Loucy (cell line): Measurements from ENCODE around the gene GPR32.

Experiments
- H2AFZ ChIP-seq: fragments of 200-600 bp; sonication (generic); 2 replicates; pipeline ENCODE4 v1.6.0; 2016; ENCODE audit warnings: antibody characterized with exemption, mild to moderate bottlenecking, low read length, moderate library complexity
- H3F3A ChIP-seq: fragments of 200-600 bp; 2 replicates; pipeline ENCODE4 v1.6.0; 2016; ENCODE audit warnings: antibody characterized with exemption, low read depth, mild to moderate bottlenecking
- H3K27me3 ChIP-seq: fragments of 200-600 bp; sonication (generic); 2 replicates; pipeline ENCODE4 v1.6.1; 2014; ENCODE audit warnings: low read length, mild to moderate bottlenecking; ENCODE audit not compliant: insufficient read depth, poor library complexity, severe bottlenecking
- H3K36me3 ChIP-seq: fragments of 200-600 bp; sonication (generic); 2 replicates; pipeline ENCODE4 v1.6.1; 2016; ENCODE audit warnings: low read length; ENCODE audit not compliant: insufficient read depth
- H3K4me1 ChIP-seq: fragments of 200-600 bp; sonication (generic); 2 replicates; pipeline ENCODE4 v1.5.1; 2014; ENCODE audit warnings: low read length, mild to moderate bottlenecking; ENCODE audit not compliant: insufficient read depth, poor library complexity, severe bottlenecking
- H3K4me2 ChIP-seq: fragments of 200-600 bp; sonication (generic); 2 replicates; pipeline ENCODE4 v1.6.0; 2014; ENCODE audit warnings: antibody characterized with exemption, low read length, low read depth, mild to moderate bottlenecking; ENCODE audit not compliant: poor library complexity, severe bottlenecking
- H3K4me3 ChIP-seq: fragments of 200-600 bp; sonication (generic); 2 replicates; pipeline ENCODE4 v1.5.1; 2014; ENCODE audit warnings: low read length, mild to moderate bottlenecking, mixed read lengths; ENCODE audit not compliant: poor library complexity, severe bottlenecking
- H3K79me2 ChIP-seq: fragments of 200-600 bp; sonication (generic); 2 replicates; pipeline ENCODE4 v1.6.1; 2014; ENCODE audit warnings: low read length; ENCODE audit not compliant: insufficient read depth
- H3K9ac ChIP-seq: fragments of 200-600 bp; sonication (generic); 2 replicates; pipeline ENCODE4 v1.6.0; 2014; ENCODE audit warnings: mild to moderate bottlenecking, low read depth, low read length, moderate library complexity; ENCODE audit not compliant: poor library complexity, severe bottlenecking
- H3K9me2 ChIP-seq: fragments of 200-600 bp; sonication (generic); replicated peaks from 2 replicates; pipeline ENCODE4 v1.6.1; 2016; ENCODE audit warnings: low read depth, low read length, mixed read lengths
- H3K9me3 ChIP-seq: fragments of 200-600 bp; sonication (generic); 2 replicates; pipeline ENCODE4 v1.6.1; 2014; ENCODE audit warnings: mild to moderate bottlenecking, antibody characterized with exemption, low read length, low read depth; ENCODE audit not compliant: insufficient read depth
- H4K20me1 ChIP-seq: fragments of 200-600 bp; sonication (generic); 2 replicates; pipeline ENCODE4 v1.6.0; 2014; ENCODE audit warnings: antibody characterized with exemption, low read length, mild to moderate bottlenecking; ENCODE audit not compliant: insufficient read depth, poor library complexity, severe bottlenecking
- CTCF ChIP-seq: fragments of 200-600 bp; sonication (generic); conservative IDR thresholded peaks from 2 replicates; pipeline ENCODE4 v1.5.1; 2014; ENCODE audit warnings: mild to moderate bottlenecking, antibody characterized with exemption, low read length
- EZH2phosphoT487 ChIP-seq: fragments of 200-600 bp; IDR thresholded peaks from 2 replicates; pipeline ENCODE4 v1.6.1; 2018; ENCODE audit warnings: antibody characterized with exemption, mild to moderate bottlenecking, moderate library complexity, borderline replicate concordance

GPR32 gene

DNA sequence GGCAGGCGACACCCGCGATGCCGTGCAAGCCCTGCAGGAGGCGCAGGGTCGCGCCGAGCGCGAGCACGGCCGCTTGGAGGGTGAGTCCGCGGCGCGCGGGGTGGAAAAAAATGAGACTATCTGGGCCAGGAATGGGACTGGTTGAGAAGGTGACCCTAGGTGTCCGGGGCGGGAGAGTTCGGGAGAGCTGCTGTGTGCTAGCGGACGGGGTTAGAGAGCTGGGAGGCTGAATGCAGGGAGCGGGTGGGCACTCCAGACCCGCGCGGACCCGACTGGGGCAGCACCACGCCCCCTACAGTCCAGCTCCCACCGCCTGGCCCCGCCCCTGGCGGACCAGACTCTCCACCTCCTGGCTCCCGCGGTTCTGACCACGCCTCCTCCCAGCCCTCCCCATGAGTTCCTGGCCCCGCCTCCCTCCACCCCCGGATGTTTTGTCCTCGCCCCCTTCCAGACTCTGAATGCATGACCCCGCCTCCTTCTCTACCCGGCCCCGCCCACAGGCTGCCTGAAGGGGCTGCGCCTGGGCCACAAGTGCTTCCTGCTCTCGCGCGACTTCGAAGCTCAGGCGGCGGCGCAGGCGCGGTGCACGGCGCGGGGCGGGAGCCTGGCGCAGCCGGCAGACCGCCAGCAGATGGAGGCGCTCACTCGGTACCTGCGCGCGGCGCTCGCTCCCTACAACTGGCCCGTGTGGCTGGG lies 45.6 kb upstream of the GPR32 start:
- peak overlapping the region; percentile 69 for H2AFZ ChIP-seq
- peak overlapping the region; percentile 75 for H3K4me2 ChIP-seq
- peak overlapping the region; percentile 80 for H3K9ac ChIP-seq
- H4K20me1 ChIP-seq, result no peaks in the 10 kb centered on the region
- no peaks in the 10 kb centered on the region for H3K36me3 ChIP-seq
- H3K9me3 ChIP-seq, result no peaks in the 10 kb centered on the region
- H3K4me3 ChIP-seq, result peak overlapping the region; percentile 74
- H3K27me3 ChIP-seq, result no peaks in the 10 kb centered on the region
- H3F3A ChIP-seq, result no peaks in the 10 kb centered on the region
- H3K4me1 ChIP-seq, result no peaks in the 10 kb centered on the region
- H3K79me2 ChIP-seq, result peaks cover 17% of the 10 kb centered on the region; the same call in 1 of the 2 replicates
- TF ChIP-seq CTCF, result peak; percentile 66
- no peak for TF ChIP-seq EZH2phosphoT487
- no peaks in the 10 kb centered on the region for H3K9me2 ChIP-seq

DNA sequence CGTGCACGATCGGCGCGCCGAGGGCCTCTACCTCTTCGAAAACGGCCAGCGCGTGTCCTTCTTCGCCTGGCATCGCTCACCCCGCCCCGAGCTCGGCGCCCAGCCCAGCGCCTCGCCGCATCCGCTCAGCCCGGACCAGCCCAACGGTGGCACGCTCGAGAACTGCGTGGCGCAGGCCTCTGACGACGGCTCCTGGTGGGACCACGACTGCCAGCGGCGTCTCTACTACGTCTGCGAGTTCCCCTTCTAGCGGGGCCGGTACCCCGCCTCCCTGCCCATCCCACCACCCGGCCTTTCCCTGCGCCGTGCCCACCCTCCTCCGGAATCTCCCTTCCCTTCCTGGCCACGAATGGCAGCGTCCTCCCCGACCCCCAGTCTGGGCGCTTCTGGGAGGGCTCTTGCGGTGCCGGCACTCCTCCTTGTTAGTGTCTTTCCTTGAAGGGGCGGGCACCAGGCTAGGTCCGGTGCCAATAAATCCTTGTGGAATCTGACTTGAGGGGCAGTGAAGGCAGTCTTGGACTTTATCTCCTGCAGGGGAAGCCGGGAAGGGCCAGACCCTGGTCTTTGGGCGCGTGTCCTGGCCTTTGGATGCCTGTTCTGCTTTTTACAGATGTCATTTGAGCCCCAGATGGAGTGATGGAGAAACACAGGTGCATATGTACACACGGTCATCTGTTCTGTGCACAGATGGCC lies 44.9 kb upstream of the GPR32 start:
- Histone ChIP-seq H3K4me1 (no peaks in the 10 kb centered on the region), H3K9me3 (no peaks in the 10 kb centered on the region), H4K20me1 (no peaks in the 10 kb centered on the region), H3K36me3 (no peaks in the 10 kb centered on the region), H3F3A (no peaks in the 10 kb centered on the region), H3K79me2 (peaks cover 17% of the 10 kb centered on the region; the same call in 1 of the 2 replicates), H3K27me3 (no peaks in the 10 kb centered on the region), H2AFZ (peak overlapping the region; percentile 69), H3K9me2 (no peaks in the 10 kb centered on the region), H3K9ac (peak overlapping the region; percentile 80), H3K4me3 (peak overlapping the region; percentile 74), H3K4me2 (peak overlapping the region; percentile 75)
- TF ChIP-seq CTCF (no peak), EZH2phosphoT487 (no peak)

GRCh38 chr19:50725911-50726230 lies 44.4 kb upstream of the GPR32 start:
- H3K79me2 ChIP-seq, result peaks cover 17% of the 10 kb centered on the region; the same call in 1 of the 2 replicates
- H3K9ac ChIP-seq, result peak overlapping the region; percentile 80
- H3K36me3 ChIP-seq, result no peaks in the 10 kb centered on the region
- H3K9me2 ChIP-seq, result no peaks in the 10 kb centered on the region
- H3K4me1 ChIP-seq, result no peaks in the 10 kb centered on the region
- H4K20me1 ChIP-seq, result no peaks in the 10 kb centered on the region
- peak overlapping the region; percentile 74 for H3K4me3 ChIP-seq
- H3F3A ChIP-seq, result no peaks in the 10 kb centered on the region
- no peaks in the 10 kb centered on the region for H3K27me3 ChIP-seq
- no peak for TF ChIP-seq EZH2phosphoT487
- H2AFZ ChIP-seq, result no peak overlapping the region
- no peaks in the 10 kb centered on the region for H3K9me3 ChIP-seq
- H3K4me2 ChIP-seq, result peak overlapping the region; percentile 75
